NCI-H446 (cell line): Measurements from ENCODE around the gene PTPRM.

Experiments used
- DNase-seq, 2 experiments: peaks; one replicate each; lab custom pipeline; 2025; lab: John Stamatoyannopoulos, UW

Gene PTPRM

GRCh38 chr18:7626922-7627440, 59.9 kb downstream of the PTPRM start:
- no peak for DNase-seq

- no peak for DNase-seq
Observed at GRCh38 chr18:7629416-7629815, 62.3 kb downstream of the PTPRM start.

GRCh38 chr18:7630731-7631442, 63.8 kb downstream of the PTPRM start:
- DNase-seq = no peak

GRCh38 chr18:7632152-7633098, 65.3 kb downstream of the PTPRM start:
- no peak for DNase-seq

- DNase-seq = no peak
Observed at GRCh38 chr18:7633171-7633570, 66.1 kb downstream of the PTPRM start.

GRCh38 chr18:7635948-7636347, 68.8 kb downstream of the PTPRM start:
- DNase-seq = no peak

GRCh38 chr18:7637269-7637668, 70.2 kb downstream of the PTPRM start:
- DNase-seq = no peak

GRCh38 chr18:7638321-7638720, 71.2 kb downstream of the PTPRM start:
- DNase-seq = no peak

- no peak for DNase-seq
Observed at GRCh38 chr18:7641813-7642212, 74.7 kb downstream of the PTPRM start.

- DNase-seq = no peak
Observed at GRCh38 chr18:7642331-7642890, 75.3 kb downstream of the PTPRM start.

GRCh38 chr18:7645756-7646155, 78.6 kb downstream of the PTPRM start:
- no peak for DNase-seq

GRCh38 chr18:7646174-7646886, 79.2 kb downstream of the PTPRM start:
- DNase-seq = no peak

- no peak for DNase-seq
Observed at GRCh38 chr18:7647500-7647899, 80.4 kb downstream of the PTPRM start.

- DNase-seq = no peak
Observed at GRCh38 chr18:7657050-7657449, 89.9 kb downstream of the PTPRM start.

- DNase-seq = no peak
Observed at GRCh38 chr18:7657937-7658336, 90.8 kb downstream of the PTPRM start.

- DNase-seq = no peak
Observed at GRCh38 chr18:7658701-7659100, 91.6 kb downstream of the PTPRM start.

- no peak for DNase-seq
Observed at GRCh38 chr18:7661207-7661606, 94.1 kb downstream of the PTPRM start.

GRCh38 chr18:7662866-7663265, 95.8 kb downstream of the PTPRM start:
- DNase-seq = no peak

GRCh38 chr18:7663366-7664312, 96.5 kb downstream of the PTPRM start:
- DNase-seq = no peak

GRCh38 chr18:7666195-7666776, 99.2 kb downstream of the PTPRM start:
- DNase-seq = no peak
